Right ventricle myocardium inferior (tissue), 1 donor: ENCODE results near the gene TMTC2. TPM values are rescaled to one million over a fixed set of nuclear protein-coding genes. Genes with fewer than 3 reads are reported as not detected.
A peak's percentile ranks its signal among the peaks of the same experiment; 100 is the strongest.

ENCODE experiments used
- ATAC-seq: fragments of 200-7000 bp; cut with Tn5 transposase; one replicate; pipeline ENCODE4 v1.9.1; 2020; ENCODE audit warnings: mild to moderate bottlenecking, moderate library complexity
- DNase-seq: peaks from one replicate; pipeline ENCODE4 v3.0.0; 2021; ENCODE audit errors: missing footprints
- intact Hi-C: fragments of 100-400 bp; cut with DNase I; formaldehyde crosslinking; loops from one replicate; pipeline ENCODE4 v1.11.0; 2022
- total RNA-seq: library from RNA; stranded (reverse); fragmentation: NEBNext Ultra II Directional; extraction: Animal tissue kit (Norgen Biotek cat#: 25700); gene quantifications from one replicate; pipeline ENCODE4 v1.2.1, GENCODE V29; 2021
- donor health status: DM: no; HTN: yes; CAD: no; lungs with severe emphysema.

The TMTC2 gene
- total RNA-seq, 1 donor from 2014 or later: 4.4 TPM

DNA sequence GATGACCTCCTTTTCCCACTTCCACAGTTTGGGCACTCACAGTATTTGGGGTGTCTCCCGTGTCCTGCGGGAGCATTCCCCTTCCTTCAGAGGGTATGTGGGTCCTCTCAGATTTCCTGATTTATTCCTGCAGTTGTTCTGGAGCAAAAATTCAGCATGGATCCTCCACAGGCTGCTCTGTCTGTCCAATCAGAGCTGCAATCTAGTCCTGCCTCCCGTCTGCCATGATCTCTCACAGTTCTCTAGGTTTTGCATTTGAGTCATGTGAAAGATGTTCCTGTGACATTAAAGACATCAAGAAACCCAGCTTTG, 435.9 kb downstream of the TMTC2 start:
- intact Hi-C loops: no loop called here
- ATAC-seq (no peak), DNase-seq (no peak)

DNA sequence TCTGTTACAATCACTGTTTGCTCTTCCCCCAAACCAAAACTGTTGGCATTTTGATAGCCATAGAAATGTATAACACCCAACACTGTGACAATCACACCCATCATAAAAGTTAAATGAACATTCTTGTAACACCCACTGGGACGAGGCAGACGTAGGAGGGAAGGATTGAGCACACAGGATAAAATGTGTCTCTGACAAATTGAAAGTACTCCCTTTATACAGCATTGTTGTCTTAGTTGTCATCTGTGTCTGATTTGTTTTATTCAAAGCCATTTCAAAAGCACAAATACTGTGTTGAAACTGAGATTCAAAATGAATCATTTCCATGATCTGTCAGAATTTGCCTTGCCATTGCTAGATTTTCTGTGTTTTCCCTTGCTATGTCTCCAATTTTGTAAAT, 436.3 kb downstream of the TMTC2 start:
- no peak for ATAC-seq

DNA sequence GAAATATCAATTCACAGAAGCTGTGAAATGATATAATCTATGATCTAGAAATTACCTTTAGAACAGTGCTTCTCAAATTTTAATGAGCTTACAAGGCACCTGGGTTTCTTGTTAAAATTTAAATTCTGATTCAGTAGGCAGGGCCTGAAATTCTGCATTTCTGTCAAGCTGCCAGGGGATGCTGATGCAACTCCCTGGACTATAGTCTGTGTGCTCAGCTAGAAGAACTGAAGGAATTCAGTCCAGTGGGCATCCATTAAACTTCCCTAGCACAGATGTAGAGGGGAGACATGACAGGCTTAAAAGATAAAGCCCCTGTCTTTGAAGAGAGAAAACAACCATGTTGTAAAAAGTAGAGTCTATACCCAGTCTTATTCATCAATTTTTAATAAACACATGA, 441.8 kb downstream of the TMTC2 start:
- intact Hi-C loops: no loop called here
- ATAC-seq: no peak
- no peak for DNase-seq

More for the DNA sequence above, 436.3 kb downstream of the TMTC2 start:
- intact Hi-C loops: no loop called here
- DNase-seq: no peak

DNA sequence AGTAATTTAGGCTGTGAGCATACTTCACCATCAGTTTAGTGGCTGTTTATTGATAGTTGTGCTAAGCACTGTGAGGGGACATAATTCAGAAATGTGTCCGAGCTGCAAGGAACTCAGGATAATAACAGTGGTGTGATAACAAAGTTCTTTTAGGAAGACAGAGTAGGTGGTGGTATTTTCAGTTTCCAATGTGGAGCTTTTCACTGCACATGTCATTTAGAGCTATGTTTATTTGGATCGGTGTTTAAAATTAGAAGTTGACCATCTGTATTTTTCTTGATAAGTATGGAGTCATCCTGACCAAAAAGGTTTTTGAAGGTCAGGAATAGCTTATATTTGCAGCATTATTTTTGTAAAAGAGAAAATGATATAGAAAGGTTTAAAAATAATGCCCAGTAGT, 443.5 kb downstream of the TMTC2 start:
- intact Hi-C loops: no loop called here
- DNase-seq (no peak), ATAC-seq (no peak)

DNA sequence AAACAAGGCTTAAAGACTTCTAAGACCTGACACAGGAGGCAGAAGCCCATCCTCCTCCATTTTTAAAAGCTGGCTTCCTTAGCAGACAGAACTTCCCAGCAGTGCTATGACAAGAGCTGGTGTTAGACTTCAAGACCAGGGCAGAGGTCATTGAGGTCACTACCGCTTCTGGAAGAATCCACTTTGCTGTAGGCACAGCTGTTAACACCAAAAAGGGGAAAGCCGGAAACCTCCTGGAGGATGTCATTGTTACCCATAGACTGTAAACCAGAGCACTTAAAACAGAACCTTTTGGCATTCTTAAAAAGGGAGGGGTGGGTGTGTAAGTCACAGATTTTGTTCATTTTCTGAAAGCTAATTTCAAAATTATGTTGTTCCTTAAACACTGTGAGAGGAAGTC, 445.7 kb downstream of the TMTC2 start:
- DNase-seq: no peak
- no peak for ATAC-seq
- intact Hi-C loops: no loop called here

DNA sequence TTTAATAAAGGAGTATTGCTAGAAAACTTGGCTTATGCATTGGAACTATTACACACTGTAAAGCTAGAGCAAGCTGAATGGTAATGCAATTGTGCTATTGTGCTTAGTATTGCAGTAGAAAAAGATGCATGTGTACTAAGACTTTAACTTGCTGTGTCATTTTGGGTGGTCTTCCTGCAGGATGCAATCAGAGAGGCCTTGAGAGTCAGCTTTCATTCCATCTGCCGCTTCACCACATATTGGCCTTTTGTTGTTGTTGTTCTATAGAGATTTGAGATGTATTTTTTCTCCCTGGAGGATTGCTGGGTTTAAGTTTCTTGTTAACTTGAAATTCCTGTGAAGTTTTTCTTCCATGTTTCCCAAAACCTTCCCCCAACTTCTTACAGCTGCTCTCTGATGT, 449.7 kb downstream of the TMTC2 start:
- DNase-seq: no peak
- intact Hi-C loops: no loop called here
- no peak for ATAC-seq

DNA sequence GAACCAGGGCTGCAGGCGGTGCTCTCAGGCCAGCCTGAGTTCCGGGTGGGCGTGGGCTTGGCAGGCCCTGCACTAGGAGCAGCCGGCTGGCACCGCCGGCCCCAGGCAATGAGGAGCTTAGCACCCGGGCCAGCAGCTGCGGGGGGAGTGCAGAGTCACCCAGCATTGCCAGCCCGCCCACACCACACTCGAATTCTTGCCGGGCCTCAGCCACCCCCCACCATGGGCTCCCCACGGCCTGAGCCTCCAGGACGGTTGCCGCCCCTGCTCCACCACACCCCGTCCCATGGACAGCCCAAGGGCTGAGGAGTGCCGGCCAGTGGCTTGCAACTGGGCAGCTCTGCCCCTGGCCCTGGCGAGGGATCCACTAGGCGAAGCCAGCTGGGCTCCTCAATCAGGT, 453.4 kb downstream of the TMTC2 start:
- intact Hi-C loops: no loop called here
- DNase-seq: no peak
- no peak for ATAC-seq

DNA sequence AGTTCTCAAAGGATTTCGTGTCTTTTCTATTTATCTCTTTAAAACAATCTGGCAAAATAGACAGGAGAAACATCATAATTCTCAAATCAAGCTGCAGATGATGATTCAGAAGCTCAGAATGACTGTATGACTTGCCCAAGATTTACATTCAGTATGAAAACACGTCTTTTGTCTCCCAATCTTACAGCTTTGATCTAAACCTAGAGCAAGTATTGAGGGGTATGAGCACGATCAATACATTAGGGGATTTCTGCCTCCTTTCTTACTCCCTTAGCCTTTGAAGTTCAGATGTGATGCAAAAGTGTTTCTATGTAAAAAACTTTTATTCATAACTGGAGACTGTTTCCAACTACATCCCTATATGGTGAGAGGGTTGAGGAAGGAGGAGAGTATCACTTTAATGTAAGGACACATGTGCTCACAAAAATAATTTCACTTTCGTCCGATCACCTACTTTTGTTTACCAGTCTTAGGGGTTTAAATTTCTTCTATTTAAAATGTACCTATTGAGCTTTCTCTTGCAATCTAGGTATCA, 454.8 kb downstream of the TMTC2 start:
- no peak for ATAC-seq
- intact Hi-C loops: no loop called here
- no peak for DNase-seq

DNA sequence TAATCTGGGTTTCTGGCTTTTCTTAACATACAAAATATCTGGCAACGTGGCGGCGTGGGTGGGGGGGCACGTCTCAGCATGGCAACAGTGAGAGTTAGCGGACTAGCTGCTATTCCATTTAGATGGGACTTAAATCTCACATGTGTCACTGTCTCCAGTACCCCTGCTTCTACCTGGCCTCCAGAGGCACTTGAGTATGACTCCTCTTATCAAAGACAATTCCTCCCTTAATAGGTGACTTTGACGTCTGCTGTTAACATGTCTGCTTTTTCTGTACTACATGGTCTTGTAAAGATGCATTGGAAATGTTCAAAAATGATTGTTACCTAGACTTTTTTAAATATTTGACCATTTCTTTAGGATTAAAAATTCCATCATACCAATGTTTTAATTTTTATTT, 456.2 kb downstream of the TMTC2 start:
- ATAC-seq (peak; percentile 31), DNase-seq (no peak)
- intact Hi-C loops: no loop called here

DNA sequence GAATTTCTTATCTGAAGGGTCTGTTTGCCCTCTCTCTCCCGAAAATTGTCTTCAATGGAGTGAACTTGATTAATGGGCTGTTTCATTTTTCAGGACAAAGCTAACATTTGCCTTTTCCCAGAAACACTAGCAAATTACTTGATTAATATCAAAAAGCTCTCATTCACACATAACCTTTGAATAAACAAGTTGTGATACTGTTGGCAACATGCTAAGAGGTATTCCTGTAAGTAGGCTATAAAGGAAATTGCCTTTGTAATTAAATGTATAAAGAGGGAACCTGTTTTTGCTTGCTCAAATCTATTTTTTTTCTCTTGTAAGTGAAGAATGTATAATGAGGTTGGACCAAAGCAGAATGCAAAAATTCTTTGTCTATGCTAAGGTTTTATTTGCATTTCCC, 457.2 kb downstream of the TMTC2 start:
- no peak for ATAC-seq
- DNase-seq: no peak
- intact Hi-C loops: no loop called here

DNA sequence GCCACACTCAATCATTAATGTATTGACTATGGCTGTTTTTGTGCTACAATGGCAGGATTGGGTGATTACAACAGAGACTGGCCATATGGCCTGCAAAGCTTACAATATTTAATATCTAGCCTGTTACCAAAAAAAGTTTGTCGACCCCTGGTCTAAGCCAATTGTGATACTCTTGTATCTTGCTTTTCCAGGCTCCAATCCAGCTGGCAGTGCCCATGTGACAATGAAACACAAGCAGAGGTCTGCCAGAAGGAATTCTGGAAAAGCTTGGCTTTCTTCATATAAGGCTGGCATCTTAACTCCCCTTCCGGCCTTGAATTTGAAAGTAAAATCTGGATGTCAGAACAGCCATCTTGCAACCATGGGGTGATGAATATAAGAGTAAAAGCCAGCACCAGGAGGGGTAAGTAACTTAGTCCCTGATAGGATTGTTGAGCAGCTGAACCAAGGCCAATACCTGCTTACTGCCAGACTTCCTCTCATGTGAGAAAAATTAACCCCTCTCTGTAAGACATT, 458.7 kb downstream of the TMTC2 start:
- intact Hi-C loops: no loop called here
- DNase-seq (no peak), ATAC-seq (no peak)

DNA sequence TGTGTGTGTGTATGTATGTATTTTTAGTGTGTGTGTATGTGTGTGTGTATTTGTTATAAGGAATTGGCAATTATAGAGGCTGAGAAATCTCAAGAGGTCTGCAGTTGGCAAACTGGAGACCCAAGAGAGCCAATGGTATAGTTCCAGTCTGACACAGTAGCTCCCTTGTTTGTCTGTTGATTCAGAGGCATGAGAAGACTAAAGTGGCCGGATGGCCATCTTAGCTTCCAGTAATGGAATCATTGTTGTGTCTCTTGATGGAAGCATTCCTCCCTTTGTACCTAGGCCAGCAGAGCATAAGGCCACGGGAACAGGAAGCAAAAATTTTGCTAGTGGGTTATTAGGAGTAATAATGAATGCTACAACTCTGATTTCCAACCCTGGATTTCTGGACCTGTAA, 460.6 kb downstream of the TMTC2 start:
- DNase-seq (no peak), ATAC-seq (no peak)
- intact Hi-C loops: no loop called here

DNA sequence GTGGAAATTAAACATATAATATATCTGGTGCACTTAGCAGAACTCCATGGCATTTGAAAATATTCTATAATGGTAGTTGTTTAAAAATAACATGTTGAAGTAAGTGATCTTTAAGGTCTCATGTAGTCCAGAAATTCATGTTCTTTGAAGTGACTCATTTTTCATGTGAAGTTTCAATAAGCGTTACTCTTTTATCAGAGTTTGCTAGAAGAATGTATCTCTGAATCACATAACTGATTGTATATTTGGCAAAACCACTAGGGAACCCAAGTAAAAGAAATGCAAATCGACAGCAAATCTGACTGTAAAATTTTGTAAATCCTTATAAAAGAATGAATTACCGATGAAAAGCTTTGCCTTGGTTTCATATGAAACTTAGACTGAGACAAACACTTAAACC, 463.3 kb downstream of the TMTC2 start:
- DNase-seq (no peak), ATAC-seq (no peak)
- intact Hi-C loops: no loop called here

DNA sequence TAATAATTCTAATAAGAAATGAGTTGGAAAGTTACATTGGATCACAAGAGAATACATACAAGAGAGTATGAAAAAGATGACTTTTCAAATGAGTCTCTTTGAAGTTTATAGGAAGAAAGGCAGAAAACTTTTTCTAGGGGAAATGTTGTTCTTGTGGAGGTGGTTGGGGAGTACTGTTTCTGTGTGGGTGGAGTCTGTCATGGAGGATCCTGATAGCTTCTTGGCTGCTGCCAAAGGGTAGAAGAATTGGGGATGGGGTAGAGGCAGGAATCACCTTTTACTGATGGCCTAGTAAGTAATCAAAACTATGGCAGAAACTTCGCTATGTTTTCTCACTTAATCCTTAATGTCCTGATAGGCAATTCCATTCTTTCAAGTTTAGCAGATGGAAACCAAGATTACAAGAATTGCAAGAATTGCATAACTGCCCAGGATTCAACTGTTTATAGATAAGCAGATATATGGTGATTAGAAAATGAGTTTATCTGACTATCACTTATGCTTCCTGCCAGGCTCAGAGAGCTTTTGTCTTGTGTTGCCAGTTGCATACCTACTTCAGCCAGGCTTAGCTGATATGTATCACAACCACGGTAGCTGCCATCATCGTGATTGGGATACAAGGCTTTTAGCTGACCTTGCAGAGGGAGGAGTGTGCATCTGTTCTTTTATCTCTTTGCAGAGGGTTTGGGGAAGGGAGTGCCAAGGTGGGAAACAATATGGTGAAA, 463.9 kb downstream of the TMTC2 start:
- DNase-seq (no peak), ATAC-seq (no peak)
- intact Hi-C loops: no loop called here

DNA sequence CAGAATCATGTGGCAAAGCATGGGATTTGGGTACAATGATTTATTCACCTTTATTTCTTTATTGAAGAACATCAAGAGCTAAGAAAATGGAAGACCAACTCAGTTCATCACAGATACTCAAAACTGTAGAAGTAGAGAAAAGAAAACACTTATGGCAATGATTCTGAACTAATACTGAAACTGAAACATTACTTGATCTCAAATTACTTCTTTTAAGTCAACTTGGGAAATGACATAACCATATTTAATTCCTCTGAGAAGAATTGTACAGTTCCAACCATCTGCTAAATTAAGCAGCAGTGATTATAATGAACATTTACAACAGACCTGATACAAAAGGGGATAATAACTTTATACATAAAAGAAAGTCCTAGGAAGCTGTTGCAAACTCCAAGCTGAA, 466.5 kb downstream of the TMTC2 start:
- DNase-seq: no peak
- intact Hi-C loops: no loop called here
- no peak for ATAC-seq

DNA sequence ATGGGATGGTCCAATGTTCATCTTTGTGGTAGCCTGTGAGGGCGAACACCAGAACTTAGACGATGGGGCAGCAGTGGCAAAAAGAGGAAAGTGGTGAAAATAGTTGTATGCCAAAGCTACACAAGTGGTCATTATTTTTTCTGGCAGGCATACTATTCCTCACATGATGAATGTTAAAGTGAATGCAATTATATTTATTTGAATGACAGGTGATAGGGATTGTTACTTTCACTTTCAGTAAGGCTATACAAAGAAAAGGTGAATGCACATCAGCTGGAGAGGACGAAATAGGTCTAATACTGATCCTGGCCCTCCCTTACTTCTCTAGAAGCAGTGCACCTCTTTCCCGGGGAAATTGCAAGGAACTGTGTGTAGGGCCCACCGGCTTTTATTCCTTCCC, 470.1 kb downstream of the TMTC2 start:
- intact Hi-C loops: no loop called here
- DNase-seq (no peak), ATAC-seq (no peak)

DNA sequence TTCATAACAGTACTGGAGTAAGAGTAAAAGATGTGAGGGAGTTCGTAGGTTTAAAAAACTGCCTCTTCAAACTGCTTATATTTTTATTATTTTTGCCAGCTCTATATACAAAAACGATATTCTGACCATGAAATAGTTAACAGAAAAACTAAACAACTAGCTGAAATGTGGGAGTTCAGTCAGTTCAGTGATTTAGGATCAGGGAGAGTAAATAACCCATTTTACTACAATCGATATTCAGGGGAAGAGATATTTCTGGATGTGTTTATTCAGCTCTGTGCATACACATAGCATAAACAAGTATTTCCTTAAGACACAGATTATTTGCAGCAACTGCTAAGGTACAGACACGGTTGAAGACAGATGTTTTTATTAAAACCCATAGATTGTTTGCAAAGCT, 470.9 kb downstream of the TMTC2 start:
- DNase-seq (no peak), ATAC-seq (no peak)
- intact Hi-C loops: no loop called here

DNA sequence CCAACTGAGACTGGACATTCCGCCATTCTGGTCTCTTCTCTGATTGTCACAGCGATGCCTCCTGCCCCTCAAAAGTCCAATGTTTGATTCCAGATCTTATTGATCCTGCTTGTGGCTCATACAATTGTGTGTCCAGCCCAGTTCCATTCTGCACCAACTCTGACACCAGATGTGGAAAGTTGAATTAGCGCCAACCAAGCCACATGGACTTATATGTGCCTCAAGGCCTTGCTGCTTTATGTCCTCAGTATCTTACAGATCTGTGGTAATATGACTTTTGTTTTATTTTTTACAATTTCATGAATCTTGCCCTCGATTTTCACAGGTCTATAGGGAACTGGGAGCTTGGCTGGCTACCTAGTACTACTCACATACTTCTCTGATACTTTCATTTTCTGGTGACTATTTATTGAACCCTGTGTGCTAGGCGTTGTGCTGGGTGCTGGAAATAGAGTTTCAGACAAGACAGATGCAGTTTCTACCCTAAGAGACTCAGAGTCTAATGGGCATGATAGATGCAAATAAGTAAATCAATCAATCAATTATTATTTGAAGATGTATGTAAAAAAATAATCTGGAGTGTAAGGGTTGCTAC, 472.0 kb downstream of the TMTC2 start:
- intact Hi-C loops: no loop called here
- no peak for DNase-seq
- ATAC-seq: no peak

DNA sequence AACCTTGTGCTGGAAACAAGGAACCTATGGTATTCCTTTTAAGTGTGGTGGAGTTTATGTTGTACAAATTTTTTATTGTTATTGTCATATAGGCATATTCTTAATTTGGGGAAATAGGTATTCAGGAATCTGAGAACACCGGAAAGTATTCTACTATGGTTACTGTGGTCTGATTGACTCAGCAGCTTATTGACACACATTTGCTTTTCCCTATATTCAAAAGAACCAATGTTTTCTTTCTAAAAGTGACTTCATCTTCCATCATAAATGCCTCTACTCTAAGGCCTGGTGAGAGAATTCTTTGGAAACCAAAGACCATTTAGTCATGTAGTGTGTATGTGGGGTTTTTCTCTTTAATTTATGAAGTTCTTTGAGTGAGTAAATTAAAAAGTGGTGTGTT, 474.8 kb downstream of the TMTC2 start:
- DNase-seq: no peak
- intact Hi-C loops: no loop called here
- ATAC-seq: no peak

DNA sequence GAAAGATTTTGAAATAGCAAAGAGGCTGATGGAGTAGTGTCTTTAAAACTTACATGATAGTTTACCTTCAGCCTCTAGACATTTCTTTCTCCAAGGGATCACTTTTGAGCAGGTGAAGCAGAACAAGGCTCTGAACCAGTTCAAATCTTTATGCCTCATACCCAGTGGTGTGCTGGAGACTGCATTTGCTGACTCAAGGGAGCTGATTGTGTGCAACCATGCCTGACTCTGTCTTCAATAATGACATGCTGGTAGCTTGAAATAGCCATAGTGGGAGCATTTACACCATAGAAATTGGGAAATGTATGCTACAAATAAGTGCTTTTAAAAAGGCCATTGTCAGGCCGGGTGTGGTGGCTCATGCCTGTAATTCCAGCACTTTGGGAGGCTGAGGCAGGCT, 482.0 kb downstream of the TMTC2 start:
- intact Hi-C loops: no loop called here
- DNase-seq (no peak), ATAC-seq (no peak)

DNA sequence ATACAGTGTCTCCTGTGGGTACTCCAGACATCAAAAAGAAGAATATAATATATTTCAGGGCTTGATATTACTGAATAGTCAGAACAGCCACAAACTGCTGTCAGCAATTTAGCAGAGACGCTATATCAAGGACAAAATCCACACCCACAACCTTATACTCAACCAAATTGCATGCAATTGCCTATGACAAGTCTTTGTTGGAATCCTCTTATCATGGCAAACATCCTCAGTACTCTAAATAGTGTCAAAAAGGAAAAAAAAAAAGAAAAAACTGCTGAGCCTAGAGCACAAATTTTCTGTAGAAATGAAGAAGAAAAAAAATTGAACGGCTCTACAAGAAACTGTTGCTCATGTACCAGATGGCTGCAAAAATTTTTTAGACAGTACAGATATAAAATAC, 485.7 kb downstream of the TMTC2 start:
- ATAC-seq (no peak), DNase-seq (no peak)
- intact Hi-C loops: no loop called here
